ENCODE data around the gene ZNF200.

DNA sequence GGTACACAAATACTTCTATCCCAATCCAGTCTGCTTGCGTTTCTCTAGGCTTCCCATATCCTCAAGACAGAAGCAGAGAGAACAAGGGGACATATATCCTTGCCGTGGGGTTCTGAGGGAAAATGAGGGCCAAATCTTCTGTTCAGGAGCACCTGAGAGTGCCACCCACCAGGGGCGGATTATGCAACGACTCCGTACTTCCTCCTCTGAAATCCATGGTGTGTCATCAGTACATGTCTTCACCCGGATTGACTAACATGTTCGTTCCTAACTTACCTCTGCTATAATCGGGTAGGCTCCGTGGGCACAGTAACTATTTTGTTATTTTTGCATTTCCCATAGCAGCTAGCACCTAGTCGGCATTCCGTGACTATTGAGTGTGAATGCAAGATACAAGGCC is 7.8 kb upstream of the ZNF200 start:
- no peak for TF ChIP-seq POLR2AphosphoS5 (IDR thresholded peaks at IDR 0.05; ENCODE audit: low read depth, low read length)
- no peak for TF ChIP-seq TAF1 (IDR thresholded peaks at IDR 0.05; ENCODE audit: borderline replicate concordance, insufficient read depth, low read length)
- no peak for TF ChIP-seq SIN3A (IDR thresholded peaks at IDR 0.05; ENCODE audit: borderline replicate concordance, insufficient read depth, low read length)
- TF ChIP-seq REST (IDR thresholded peaks at IDR 0.05; ENCODE audit: insufficient read depth in 1 of 2, low read depth in 2 of 2, low read length in 2 of 2): no peak
- no peak for TF ChIP-seq FOXP2 (optimal IDR thresholded peaks at IDR 0.05; ENCODE audit: borderline replicate concordance, extremely low read depth, extremely low read length, insufficient read depth)

Data from PFSK-1 (cell line).